Central memory CD8-positive, alpha-beta T cell (primary cell): ENCODE measurements around the gene CDC42EP4.
"Not testable (repeated sequence)": the region's sequence is repeated elsewhere in the genome, so short reads cannot be mapped to it uniquely, and the experiment has no call there.

Source experiments
- ATAC-seq: fragments of 150-1000 bp; cut with Tn5 transposase; replicated peaks from 2 replicates; pipeline ENCODE4 v1.10.0; 2022; ENCODE audit warnings: mild to moderate bottlenecking, moderate FRiP score, moderate number of reproducible peaks; ENCODE audit not compliant: poor library complexity, severe bottlenecking; ENCODE audit errors: extremely low read depth
- DNase-seq, 2 donors: peaks; one replicate each; pipeline ENCODE4 v3.0.0; 2021; ENCODE audit warnings: low spot score in 2 of 2
- H3K27ac Mint-ChIP-seq: one replicate; pipeline ENCODE4 v1.8.0; 2022; ENCODE audit warnings: low read depth, mild to moderate bottlenecking, moderate library complexity, mixed read lengths
- H3K27me3 Mint-ChIP-seq: one replicate; pipeline ENCODE4 v1.8.0; 2022; ENCODE audit warnings: mixed read lengths
- H3K36me3 Mint-ChIP-seq: one replicate; pipeline ENCODE4 v1.8.0; 2022; ENCODE audit warnings: mild to moderate bottlenecking, moderate library complexity, mixed read lengths; ENCODE audit not compliant: insufficient read depth
- H3K4me1 Mint-ChIP-seq: one replicate; pipeline ENCODE4 v1.8.0; 2022; ENCODE audit warnings: mixed read lengths
- H3K4me3 Mint-ChIP-seq: one replicate; pipeline ENCODE4 v1.8.0; 2022; ENCODE audit warnings: mild to moderate bottlenecking, moderate library complexity, mixed read lengths
- H3K9me3 Mint-ChIP-seq: one replicate; pipeline ENCODE4 v1.8.0; 2022; ENCODE audit warnings: mixed read lengths

Gene CDC42EP4

DNA sequence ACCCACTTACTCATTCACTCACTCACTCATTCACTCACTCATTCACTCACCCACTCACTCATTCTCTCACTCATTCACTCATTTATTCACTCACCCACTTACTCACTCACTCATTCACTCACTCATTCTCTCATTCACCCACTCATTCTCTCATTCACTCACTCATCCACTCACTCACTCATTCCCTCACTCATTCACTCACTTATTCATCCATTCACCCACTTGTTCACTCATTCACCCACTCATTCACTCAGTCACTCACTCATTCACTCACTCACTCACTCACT lies 42.5 kb downstream of the CDC42EP4 start:
- DNase-seq (no peak), ATAC-seq (no peak)
- Mint-ChIP-seq H3K4me1 (no peaks in the 10 kb centered on the region), H3K4me3 (no peak overlapping the region), H3K27ac (no peak overlapping the region), H3K9me3 (no peaks in the 10 kb centered on the region), H3K36me3 (no peaks in the 10 kb centered on the region), H3K27me3 (no peaks in the 10 kb centered on the region)

DNA sequence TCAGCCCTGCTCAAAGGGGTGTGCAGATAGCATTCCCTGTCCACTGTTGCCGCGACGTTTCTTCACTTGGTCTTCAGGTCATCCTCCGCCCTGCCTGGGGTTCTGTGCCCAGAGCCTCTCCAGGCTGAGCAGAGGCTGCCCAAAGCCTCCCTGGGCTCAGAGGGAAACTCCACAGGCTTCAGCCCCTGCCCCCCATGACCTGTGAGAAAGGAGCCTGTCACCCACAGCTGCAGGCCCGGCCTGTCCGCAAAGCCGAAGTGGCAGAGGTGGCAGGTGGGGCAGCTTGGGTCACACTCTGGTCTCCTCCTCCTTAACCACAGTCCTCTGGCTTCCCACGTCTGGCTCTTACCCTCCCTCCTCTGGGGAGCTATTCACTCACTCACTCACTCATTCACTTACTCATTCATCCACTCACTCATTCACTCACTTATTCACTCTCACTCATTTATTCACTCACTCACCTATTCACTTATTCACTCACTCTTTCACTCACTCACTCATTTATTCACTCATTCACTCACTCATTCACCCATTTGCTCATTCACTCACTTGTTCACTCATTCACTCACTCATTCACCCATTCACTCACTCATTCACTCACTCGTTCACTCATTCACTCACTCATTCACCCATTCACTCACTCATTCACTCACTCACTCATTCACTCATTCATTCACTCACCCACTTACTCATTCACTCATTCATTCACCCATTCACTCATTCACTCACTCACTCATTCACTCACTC lies 43.0 kb downstream of the CDC42EP4 start:
- Mint-ChIP-seq H3K27ac (no peak overlapping the region), H3K27me3 (peaks cover under 1% of the 10 kb centered on the region), H3K9me3 (no peaks in the 10 kb centered on the region), H3K4me3 (no peak overlapping the region), H3K4me1 (no peaks in the 10 kb centered on the region), H3K36me3 (no peaks in the 10 kb centered on the region)
- no peak for ATAC-seq
- no peak for DNase-seq

DNA sequence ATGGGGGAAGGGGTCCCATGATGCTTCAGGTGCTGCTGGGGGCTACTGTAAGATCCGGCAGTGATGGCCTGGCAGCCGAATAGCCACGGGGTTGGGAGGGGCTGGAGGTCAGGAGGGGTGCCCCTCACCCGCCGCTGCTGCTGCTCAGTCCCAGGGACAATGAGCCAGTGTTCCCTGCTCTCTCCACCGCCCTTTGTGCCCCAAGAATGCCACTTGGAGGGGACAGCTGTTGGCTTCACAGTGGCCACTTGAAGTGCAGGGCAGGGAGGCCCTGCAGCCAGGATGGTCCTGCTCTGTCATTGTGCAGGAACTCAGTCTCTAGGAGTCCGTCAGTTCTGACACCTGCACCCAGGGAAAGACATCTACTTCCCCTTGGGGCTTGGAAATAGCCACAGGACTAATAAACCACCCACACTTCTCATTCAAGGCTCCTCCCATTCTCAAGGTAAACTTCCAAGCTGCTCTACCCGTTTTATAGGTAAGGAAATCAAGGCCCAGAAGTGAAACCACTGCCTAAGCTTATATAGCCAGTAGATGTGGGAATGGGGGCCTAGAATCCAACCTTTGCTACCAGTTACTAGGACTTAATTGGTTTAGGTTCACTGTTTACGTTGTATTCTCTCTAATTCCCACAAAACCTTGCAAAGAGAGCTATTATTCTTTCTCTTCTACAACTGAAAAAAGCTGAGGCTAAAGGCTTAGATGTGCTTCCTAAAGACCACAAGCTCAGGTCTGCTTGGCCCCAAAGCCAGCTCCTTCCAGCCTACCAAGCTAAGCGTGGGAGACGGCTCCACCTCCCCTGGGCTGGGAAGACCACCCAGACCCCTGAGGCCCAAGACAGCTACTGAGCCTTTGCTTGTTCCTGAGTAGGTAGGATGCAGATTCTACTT lies 43.9 kb downstream of the CDC42EP4 start:
- Mint-ChIP-seq H3K36me3 (no peaks in the 10 kb centered on the region), H3K4me3 (no peak overlapping the region)
- DNase-seq, result no peak

DNA sequence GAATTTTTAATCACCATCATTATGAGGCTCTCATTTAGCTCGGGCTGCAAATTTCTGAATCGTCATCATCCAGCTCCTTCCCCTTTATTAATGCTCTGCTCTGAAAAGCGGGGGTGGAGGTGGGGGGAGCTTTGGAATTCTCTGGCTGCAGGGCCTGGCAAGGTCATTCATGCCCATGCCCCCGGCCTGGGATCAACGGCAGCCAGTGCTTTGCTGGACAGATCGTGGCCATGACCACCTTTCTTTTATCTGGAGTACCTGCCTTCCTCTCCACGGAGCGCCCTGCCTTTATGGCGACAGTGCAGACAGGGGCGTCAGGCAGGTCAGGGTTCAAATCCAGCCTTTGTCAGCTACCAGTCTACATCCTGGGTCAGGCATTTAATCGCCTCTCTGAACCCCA lies 45.0 kb downstream of the CDC42EP4 start:
- DNase-seq (no peak), ATAC-seq (no peak)
- Mint-ChIP-seq H3K27ac (no peak overlapping the region), H3K27me3 (peaks cover 20% of the 10 kb centered on the region), H3K4me3 (no peak overlapping the region), H3K9me3 (no peaks in the 10 kb centered on the region), H3K4me1 (no peaks in the 10 kb centered on the region), H3K36me3 (no peaks in the 10 kb centered on the region)

More for the DNA sequence above, 43.9 kb downstream of the CDC42EP4 start:
- no peaks in the 10 kb centered on the region for H3K9me3 Mint-ChIP-seq
- no peak overlapping the region for H3K27ac Mint-ChIP-seq
- peaks cover 9% of the 10 kb centered on the region for H3K27me3 Mint-ChIP-seq
- no peak for ATAC-seq
- no peaks in the 10 kb centered on the region for H3K4me1 Mint-ChIP-seq

DNA sequence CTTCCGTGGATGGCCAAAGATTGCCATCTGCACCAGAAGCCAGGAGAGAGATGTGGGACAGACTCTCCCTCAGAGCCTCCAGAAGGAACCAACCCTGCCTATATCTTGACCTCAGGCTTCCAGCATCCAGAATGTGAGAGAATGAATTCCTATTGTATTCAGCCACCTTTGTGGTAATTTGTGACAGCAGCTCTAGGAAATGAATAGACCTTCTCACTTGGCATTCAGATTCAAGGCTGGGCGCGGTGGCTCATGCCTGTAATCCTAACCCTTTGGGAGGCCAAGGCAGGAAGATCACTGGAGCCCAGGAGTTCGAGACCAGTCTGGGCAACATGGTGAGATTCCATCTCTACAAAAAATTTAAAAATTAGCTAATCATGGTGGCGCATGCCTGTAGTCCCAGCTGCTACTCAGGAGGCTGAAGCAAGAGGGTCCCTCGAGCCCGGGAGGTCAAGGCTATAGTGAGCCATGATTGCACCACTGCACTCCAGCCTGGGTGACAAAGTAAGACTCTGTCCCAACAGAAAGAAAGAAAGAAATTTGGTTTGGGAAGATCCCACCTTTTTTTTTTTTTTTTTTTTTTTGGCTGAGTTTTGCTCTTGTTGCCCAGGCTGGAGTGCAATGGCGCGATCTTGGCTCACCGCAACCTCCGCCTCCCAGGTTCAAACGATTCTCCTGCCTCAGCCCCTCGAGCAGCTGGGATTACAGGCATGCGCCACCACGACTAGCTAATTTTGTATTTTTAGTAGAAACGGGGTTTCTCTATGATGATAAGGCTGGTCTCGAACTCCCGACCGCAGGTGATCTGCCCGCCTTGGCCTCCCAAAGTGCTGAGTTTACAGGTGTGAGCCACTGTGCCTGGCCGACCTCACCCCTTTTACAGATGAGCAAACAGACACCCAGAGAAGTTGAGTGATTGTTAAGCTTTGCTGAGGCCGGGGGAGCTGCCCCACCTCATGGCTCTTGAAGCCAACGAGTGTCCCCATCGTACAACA lies 45.9 kb downstream of the CDC42EP4 start:
- Mint-ChIP-seq H3K4me3 (no peak overlapping the region), H3K36me3 (no peaks in the 10 kb centered on the region), H3K27me3 (peaks cover 21% of the 10 kb centered on the region), H3K27ac (no peak overlapping the region), H3K4me1 (no peaks in the 10 kb centered on the region), H3K9me3 (no peaks in the 10 kb centered on the region)
- DNase-seq (no peak), ATAC-seq (no peak)

DNA sequence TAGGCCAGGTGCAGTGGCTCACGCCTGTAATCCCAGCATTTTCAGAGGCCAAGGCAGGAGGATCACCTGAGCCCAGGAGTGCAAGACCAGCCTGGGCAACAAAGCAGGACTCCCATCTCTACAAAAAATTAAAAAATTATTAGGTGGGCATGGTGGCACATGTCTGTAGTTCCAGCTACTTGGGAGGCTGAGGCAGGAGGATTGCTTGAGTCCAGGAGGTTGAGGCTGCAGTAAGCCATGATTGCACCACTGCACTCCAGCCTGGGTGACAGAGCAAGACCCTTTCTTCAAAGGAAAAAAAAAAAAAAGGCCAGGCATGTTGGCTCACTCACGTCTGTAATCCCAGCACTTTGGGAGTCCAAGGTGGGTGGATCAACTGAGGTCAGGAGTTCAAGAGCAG lies 47.4 kb downstream of the CDC42EP4 start:
- H3K4me3 Mint-ChIP-seq, H3K36me3 Mint-ChIP-seq, ATAC-seq, H3K27ac Mint-ChIP-seq, H3K4me1 Mint-ChIP-seq, DNase-seq, H3K9me3 Mint-ChIP-seq: not testable (repeated sequence)
- H3K27me3 Mint-ChIP-seq, result peaks cover 21% of the 10 kb centered on the region

DNA sequence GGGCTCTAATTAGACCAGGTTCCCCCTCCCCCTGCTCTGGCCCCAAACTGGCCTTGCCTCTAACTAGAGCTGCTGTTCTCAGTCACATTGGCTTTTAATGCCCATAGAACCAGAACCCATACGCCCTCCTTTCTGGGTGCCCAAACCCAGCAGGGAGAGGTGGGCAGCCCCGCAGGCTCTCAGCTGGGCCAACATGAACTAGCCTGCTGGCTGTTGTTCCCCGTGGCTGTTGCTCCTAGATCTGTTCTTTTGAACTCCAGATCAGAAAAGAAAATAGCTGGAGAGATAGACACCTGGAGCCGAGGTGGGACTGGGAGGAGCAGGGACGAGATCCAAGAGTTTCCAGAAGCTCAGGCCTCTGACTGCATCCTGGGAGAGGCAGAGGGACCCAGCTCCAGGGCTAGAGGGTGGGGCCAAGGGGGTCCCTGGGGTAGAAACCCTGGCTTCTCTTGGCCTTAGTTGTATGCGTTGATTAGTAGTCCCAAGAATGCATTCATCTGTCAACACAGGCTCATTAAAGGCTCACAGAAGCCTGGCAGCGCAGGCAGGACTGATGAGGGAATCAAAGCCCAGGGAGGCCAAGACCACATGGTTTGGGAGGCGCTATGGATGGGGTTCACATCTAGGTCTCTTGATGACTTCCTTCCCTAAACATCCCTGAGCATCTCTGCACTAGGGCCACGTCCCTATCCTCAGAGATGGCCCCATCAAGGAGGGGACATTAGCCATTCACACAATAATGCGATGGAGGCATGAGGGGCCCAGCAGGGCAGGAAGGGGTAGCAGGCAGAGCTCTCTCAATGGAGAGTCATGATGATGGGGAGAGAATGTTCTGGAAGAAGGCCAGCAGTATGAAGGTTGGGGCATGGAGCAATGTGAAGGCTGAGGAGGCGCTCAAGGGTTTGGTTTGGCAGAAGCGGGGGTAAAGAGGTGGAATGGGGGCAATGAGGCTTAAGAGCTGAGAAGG lies 48.8 kb downstream of the CDC42EP4 start:
- H3K4me3 Mint-ChIP-seq, result no peak overlapping the region
- no peak overlapping the region for H3K27ac Mint-ChIP-seq
- DNase-seq (no peak), ATAC-seq (no peak)
- peaks cover 21% of the 10 kb centered on the region for H3K27me3 Mint-ChIP-seq
- no peaks in the 10 kb centered on the region for H3K9me3 Mint-ChIP-seq
- no peaks in the 10 kb centered on the region for H3K4me1 Mint-ChIP-seq
- H3K36me3 Mint-ChIP-seq, result no peaks in the 10 kb centered on the region

DNA sequence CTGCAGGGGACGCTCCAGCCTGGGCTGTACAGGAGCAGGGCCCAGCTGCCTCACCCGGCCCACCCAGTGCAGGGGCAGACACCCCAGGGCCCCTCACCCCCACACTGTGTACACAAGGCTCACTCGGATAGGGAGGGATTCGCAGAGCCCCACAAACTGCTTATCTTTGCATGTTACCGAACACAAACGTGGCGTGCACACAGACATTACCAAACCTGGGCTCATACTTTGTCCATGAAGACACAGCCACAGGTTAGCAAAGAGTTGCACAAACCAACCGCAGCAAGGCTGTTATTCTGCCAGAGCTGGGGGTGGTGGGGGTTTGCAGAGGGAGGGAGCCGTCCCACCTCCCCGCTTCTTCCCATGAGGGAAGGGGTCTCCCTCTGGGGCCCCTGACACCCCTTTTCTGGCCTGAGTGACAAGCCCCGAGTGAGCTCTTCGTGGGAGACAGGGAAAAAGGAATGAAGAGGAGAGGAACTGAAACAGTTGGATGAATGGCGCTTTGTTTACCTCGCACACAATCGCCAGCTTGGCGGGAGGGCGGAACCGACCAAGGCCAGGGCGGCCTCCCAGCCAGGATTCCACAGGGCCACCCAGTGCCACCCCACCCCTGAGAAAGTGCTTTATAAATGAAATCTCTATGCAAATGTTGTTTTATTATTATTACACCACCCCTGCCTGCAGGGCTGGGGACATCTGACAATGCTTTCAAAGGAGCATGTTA lies 49.7 kb downstream of the CDC42EP4 start:
- Mint-ChIP-seq H3K4me3 (no peak overlapping the region), H3K27ac (no peak overlapping the region), H3K27me3 (peaks cover 21% of the 10 kb centered on the region), H3K36me3 (no peaks in the 10 kb centered on the region), H3K9me3 (no peaks in the 10 kb centered on the region), H3K4me1 (no peaks in the 10 kb centered on the region)
- no peak for DNase-seq
- no peak for ATAC-seq

DNA sequence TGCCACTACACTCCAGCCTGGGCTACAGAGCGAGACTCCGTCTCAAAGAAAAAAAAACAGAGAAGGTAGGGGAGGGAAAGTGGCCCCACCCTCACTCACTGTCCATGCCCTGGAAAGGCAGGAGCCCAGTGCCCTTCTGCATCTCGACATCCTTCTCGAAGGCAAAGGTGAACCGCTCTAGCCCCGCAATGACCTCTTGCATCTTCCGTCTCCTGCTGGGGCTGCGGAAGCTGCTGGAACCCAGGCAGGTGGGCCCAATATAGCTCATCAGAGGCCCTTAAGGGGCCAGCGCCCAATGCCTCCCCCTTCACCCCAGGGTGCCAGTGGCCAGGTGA lies 50.2 kb downstream of the CDC42EP4 start, which contains the start of gene CPSF4L:
Gene CPSF4L, minus strand, starts transcription at position 264 of the 335 bp plus-strand sequence. Its CDS starts 62 bp downstream, at position 202.
- no peak for ATAC-seq
- DNase-seq, result no peak
- Mint-ChIP-seq H3K4me1 (no peaks in the 10 kb centered on the region), H3K27ac (no peak within 1 kb of the TSS), H3K9me3 (no peaks in the 10 kb centered on the region), H3K4me3 (no peak within 1 kb of the TSS), H3K27me3 (peaks cover 21% of the 10 kb centered on the region), H3K36me3 (no peaks in the 10 kb centered on the region)

DNA sequence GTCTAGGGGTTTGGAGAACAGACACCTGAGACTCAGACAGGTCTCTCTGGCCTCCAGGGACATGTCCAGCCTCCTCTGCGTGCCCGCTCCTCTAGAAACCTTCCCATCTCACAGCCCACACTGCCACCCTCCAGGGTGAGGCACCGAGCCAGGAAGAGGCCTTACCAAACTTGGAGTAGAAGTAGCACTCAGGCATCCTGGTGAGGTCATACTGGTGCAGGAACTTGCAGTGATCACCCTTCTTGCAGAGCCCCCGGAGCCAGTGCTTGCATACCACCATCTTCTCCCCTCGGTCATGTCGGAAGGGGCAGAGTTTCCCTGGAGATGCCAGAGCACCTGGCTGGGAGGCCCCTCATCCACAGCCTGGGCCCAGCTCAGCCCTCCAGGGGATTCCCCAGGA lies 54.3 kb downstream of the CDC42EP4 start:
- H3K4me1 Mint-ChIP-seq, result peaks cover 7% of the 10 kb centered on the region
- no peak overlapping the region for H3K4me3 Mint-ChIP-seq
- H3K36me3 Mint-ChIP-seq, result no peaks in the 10 kb centered on the region
- ATAC-seq (no peak), DNase-seq (no peak)
- H3K9me3 Mint-ChIP-seq, result no peaks in the 10 kb centered on the region
- H3K27me3 Mint-ChIP-seq, result peaks cover 8% of the 10 kb centered on the region
- H3K27ac Mint-ChIP-seq, result no peak overlapping the region

DNA sequence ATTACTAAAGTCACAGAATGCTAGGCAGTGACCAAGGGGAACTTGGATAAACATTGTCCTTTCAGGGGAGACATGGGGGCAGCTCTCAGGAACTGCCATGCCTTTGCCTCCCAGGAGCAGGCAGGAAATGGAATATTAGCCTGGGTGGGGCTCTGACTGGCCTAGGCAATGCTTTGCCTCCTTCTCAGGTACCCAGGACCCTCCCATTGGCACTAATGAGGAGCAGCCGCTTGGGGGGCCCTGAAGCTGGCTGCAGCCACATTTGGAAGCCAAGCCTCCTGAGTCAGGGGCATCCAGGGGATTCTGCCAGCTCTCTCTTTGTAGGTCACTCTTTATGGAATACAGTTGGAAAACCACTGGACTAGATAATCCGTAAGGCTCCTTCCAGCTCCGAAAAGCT lies 55.6 kb downstream of the CDC42EP4 start:
- peaks cover 7% of the 10 kb centered on the region for H3K4me1 Mint-ChIP-seq
- no peaks in the 10 kb centered on the region for H3K27me3 Mint-ChIP-seq
- H3K9me3 Mint-ChIP-seq, result no peaks in the 10 kb centered on the region
- H3K4me3 Mint-ChIP-seq, result no peak overlapping the region
- no peak for DNase-seq
- no peak for ATAC-seq
- no peak overlapping the region for H3K27ac Mint-ChIP-seq
- peaks cover 2% of the 10 kb centered on the region for H3K36me3 Mint-ChIP-seq
